NCI-H2196 treated with DMSO at 0.1 percent for 48 hours (cell line): Measurements from ENCODE around the gene NETO1.

Experiments used
- DNase-seq: peaks from one replicate; lab custom pipeline; 2025; ENCODE audit not compliant: unreplicated experiment; lab: John Stamatoyannopoulos, UW

NETO1 gene, protein sequence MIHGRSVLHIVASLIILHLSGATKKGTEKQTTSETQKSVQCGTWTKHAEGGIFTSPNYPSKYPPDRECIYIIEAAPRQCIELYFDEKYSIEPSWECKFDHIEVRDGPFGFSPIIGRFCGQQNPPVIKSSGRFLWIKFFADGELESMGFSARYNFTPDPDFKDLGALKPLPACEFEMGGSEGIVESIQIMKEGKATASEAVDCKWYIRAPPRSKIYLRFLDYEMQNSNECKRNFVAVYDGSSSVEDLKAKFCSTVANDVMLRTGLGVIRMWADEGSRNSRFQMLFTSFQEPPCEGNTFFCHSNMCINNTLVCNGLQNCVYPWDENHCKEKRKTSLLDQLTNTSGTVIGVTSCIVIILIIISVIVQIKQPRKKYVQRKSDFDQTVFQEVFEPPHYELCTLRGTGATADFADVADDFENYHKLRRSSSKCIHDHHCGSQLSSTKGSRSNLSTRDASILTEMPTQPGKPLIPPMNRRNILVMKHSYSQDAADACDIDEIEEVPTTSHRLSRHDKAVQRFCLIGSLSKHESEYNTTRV

DNA sequence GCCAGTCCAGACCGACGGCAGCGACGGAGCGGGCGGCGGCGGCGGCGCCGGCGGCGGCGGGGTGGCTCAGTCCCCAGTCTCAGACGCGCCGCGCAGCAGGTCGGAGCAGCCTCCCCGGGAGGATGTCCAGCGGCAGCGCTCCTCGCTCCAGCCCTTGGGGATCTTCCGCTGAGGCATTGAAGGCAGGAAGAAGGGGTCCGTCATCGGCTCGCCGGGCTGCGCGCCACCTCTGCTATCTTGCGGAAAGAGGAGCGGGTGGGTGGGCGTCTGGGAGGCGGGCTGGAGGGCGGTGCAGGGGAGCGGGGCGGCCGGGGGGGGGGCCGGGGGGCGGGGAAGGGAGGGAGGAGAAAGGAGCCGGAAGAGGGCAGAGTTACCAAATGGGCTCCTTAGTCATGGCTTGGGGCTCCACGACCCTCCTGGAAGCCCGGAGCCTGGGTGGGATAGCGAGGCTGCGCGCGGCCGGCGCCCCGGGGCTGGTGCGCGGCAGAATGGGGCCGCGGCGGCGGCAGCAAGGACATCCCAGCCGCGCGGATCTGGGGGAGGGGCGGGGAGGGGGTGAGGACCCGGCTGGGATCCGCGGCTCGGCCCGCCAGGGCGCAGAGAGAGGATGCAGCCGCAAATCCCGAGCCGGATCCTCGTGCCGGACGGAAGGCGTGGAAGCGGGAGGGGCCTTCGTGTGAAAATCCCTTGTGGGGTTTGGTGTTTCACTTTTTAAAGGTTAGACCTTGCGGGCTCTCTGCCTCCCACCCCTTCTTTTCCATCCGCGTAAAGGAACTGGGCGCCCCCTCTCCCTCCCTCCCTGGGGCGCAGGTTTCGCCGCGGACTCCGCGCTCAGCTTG, at the start of gene NETO1:
Gene NETO1 (minus strand): TSS at position 242 of the 839 bp plus-strand sequence. CDS start 696 bp downstream, outside the sequence.
- DNase-seq: no peak

DNA sequence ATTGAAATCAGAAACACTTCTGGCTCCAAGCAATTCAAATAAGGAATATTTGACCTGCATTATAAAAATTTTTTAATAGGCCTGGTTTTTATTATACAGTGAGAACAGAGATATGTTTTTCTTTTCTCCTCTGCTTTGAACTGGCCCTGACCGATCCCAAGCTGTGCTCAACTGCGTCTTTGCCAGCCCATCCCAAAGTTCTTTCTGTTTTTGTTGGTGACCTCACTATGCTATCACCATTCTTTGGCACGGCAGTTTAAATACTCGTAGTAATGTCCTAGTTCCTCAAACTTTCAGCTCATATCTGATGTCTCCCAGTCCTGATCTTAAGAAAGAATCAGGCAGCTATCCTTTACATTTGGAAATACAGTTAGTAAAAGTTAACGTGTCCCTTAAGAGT, 42.3 kb upstream of the NETO1 start:
- DNase-seq: no peak

DNA sequence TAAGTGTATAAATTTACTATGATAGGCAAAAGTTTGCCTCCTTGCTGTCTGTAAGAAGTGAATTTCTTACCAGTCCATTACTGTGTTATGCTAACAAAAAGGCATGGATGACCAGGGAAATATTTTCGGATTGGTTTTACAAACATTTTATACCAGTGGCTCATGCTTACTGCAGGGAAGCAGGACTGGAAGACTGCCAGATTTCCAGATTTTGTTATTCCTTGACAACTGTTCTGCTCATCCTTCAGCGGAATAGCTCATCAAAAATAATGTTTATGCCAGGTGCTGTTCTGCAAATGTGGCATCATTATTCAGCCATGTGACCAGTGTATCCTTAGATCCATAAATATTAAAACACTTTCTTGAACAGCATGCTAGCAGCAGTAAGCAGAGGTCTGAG, 40.4 kb upstream of the NETO1 start:
- DNase-seq: no peak

DNA sequence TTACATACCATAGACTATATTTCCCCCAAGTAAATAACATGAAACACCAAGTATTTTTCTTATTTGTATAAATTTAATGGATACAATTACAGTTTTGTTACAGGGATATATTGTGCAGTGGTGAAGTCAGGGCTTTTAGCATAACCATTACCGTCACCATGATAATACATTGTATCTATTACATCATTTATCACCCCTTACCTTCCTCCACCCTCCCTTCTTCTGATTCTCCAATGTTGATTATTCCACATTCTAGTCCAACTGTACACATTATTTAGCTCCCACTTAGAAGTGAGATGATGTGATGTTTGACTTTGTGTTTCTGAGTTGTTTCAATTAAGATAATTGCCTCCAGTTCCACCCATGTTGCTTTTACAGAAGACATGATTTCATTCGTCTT, 35.2 kb upstream of the NETO1 start:
- no peak for DNase-seq

DNA sequence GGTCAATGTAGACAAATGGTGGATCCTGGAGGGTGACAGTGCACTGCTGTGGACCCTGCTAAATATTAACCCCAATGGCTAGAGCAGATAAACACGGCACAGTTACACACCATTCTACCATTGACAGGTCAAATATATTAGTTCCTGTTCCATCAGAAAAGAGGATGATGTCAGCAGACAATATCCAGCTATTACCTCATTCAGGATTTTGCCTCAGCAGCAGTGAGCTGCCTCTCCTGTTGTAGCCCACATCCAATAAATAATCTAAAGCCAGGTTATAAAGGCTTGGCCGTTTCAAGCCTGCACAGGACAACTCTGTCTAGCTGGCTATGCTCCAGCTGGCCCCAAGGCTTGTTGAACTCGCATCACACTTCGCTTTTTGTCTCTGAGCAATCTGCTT, 31.6 kb upstream of the NETO1 start:
- no peak for DNase-seq

DNA sequence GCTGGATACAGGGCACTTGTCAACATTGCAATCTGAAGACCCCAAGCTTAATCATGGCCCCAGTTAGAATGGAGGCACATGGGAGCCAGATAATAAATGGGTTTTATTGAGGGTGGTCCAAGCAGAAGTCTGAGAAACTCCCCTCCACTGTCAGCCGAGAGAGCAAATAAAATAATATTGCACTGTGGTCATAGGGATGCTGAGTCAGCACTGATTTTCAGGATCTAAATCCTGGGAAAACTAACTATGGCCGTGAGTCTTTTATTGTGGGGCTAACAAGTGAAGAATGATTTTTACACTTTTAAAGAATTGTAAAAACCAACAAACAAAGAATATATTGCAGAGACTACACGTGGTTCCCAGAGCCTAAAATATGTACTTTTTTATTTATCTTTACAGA, 31.1 kb upstream of the NETO1 start:
- DNase-seq: no peak

DNA sequence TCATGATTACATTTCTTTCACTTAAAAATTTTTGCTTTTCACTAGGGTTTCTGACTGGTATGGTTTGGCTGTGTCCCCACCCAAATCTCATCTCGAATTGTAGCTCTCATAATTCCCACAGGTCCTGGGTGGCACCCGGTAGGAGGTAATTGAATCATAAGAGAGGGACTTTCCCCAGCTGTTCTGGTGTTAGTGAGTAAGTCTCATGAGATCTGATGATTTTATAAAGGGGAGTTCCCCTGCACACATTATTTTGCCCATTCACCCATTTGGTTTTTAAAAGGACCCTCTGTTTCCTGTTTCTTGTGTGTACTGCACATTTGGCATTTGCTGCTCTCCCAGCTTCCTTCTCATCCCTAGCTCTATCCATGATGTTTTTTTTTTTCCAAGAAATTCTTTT, 27.8 kb upstream of the NETO1 start:
- no peak for DNase-seq

DNA sequence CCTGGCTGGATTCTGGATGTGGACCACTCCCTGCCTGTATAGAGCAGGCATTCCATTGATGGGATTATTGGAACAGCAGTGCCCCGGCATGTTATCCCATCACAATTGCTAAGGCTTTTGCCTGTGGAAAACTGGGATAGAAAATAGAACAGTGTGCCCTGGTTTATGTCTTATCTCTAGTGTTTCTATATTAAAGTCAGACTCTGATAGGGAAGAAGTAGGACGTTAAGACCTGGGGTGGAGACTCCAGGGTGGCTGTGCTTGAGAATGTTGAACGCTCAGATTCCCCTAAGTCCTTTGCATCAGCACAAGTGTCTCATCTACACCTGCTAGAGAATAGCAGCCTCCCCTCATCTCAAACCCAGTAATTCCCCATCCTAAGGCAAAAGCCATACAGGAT, 10.8 kb upstream of the NETO1 start:
- DNase-seq: no peak

DNA sequence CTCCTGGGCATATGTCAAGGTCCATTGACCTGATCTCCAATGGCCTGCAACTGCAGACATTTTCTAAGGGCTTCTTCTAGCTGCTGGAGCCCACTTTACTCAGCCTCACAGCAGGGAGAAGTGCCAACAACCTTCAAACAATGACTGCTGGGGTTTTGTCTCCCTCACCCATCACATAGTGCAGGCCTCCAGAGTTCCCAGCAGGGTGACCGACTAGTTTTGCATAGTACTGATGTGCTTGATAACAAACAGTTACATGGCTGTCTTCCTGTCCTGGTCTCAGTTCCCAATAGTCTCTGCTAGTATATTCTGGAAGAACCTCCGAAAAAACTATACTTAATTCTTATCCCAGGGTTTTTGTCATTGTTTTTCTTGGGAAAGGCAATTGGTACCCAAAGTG, 10.4 kb upstream of the NETO1 start:
- DNase-seq: no peak

DNA sequence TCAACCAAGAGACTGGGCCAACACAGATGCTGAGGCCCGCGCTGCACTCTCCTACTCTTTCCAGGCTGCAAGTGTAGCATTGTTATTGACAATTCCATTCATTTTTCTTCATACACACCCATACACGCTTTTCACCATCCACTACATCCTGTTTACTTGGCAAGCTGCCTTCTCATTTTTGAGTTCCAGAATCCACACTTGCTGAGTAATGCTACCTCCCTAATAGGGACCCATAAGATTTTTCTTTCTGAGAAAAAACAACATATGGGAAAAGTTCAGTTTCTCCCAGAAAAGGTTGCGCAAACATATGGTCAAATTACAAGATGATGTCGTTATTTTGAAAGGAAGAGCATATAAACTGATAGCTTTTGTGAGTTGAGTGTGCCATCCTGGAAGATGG, 3.3 kb upstream of the NETO1 start:
- no peak for DNase-seq

DNA sequence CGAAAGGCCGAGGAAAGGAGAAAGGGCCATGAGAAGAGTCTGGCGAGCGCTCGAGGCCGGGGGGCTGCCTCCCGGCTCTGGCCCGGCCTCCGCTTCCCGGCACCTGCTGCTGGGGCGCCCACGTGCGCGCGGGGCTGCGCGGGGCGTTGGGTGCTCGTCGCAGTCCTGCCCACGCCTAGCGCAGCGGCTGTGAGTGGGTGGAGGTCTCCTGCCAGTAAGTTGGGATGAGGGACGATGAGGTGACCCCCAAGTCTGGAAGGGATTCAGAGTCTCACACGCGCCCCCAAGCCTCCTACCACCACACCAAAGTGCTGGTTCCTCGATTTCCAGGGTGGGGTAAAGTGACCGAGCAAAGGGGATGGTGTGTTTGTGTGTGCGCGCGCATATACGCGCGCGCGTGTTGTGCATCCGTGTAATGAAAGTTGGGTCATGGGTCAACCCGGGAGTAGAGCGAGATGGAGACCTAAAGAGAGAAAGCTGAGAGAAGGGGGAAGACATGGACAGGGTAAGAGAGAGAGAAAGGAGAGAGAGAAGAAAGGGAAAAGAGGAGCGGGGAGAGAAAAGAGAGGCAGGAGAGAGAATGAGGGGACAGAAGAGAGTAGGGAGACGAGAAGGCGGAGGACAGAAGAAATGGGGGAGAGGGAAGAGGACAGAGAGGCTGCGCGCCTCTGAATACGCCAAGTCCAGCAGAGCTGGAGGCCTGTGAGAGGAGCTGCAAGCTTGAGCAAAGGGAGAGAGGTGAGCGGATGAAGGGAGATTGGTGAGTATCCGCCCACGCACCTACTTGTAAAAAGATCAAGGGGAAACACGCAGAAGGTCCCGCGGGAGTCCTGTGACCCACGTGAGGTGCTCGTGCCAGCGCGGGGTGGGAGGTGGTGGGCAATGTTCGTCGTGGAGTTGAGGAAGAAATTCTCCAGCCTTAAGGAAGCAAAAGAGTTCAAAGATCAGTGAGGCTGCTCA, 1.7 kb upstream of the NETO1 start:
- DNase-seq: no peak

DNA sequence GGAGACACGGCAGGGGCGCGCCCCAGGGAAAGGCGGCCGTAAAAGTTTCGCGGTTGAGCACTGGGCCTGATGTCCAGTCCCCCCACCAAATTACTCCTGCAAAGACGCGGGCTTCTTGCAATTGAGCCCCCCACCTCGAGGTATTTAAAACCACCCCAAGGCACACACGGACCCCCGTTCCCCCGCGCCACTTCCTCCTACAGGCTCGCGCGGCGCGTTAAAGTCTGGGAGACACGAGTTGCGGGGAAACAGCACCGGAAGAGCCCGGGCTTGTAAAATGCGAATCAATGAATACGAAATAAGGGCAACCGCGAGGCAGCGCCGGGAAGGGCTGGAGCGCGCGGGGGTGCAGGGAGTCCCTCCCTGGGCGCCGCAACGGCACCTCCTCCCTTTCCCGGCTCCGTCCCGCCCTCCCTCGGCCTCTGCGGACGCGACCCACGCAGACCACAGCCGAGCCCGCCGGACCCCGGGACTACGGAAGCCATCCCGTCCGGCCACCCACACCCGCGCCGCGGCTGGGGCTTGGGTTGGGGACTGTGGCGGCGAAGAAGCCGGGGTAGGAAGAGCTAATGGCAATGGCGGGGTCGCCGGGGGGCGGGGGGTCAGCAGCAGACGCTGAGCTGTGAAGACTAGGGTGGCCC, 918 bp upstream of the NETO1 start:
- no peak for DNase-seq

DNA sequence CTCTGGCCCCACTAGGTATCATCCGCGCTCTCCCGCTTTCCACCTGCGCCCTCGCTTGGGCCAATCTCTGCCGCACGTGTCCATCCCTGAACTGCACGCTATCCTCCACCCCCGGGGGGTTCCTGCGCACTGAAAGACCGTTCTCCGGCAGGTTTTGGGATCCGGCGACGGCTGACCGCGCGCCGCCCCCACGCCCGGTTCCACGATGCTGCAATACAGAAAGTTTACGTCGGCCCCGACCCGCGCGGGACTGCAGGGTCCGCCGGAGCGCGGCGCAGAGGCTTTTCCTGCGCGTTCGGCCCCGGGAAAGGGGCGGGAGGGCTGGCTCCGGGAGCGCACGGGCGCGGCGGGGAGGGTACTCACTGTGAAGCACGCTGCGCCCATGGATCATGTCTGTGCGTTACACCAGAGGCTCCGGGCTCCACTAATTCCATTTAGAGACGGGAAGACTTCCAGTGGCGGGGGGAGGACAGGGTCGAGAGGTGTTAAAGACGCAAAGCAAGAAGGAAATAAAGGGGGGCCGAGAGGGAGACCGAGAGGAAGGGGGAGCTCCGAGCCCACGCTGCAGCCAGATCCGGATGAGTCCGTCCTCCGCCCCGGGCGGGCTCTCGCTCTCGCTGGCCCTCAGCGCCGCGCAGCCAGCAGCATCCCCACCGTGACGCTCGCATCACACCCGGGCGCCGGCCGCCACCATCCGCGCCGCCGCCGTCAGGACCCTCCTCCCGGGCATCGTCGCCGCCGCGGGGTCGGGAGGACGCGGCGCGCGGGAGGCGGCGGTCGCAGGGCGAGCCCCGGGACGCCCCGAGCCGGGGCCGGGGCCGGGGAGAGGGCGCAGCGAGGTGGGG, 664 bp downstream of the NETO1 start:
- DNase-seq: peak; percentile 64

DNA sequence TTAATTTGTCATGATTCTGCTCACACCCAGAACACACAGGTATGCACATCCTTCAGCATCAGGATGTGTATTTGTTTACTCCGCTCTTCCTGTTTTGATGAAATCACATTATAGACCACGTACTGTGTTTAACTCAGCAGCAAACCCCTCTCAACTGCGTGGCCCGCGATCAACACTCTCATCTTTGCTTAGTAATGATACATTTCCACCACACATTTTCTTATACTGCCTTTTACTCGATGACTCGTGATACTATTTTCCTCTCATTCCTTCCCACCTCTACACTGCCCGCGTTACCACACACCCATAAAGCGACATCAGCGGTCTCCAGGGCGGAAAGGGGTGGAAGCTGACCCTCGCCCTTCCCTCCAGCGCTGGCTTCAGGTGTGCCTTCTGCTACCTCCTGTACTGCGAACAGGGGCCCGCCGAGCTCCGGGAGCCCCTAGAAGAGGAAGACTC, 1.3 kb downstream of the NETO1 start:
- no peak for DNase-seq

DNA sequence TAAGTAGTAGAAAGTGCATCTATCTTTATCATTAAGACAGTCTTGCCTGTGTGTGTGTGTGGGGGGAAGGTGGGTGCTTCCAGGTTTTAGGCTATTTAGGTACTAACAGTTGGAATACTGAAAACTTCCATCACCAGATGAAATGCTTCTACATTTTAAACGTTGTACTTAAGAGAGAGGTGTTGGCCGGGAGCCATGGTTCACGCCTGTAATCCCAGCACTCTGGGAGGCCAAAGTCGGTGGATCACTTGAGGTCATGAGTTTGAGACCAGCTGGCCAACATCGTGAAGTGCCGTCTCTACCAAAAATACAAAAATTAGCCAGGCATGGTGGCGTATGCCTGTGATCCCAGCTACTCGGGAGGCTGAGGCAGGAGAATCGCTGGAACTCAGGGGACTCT, 4.0 kb downstream of the NETO1 start:
- no peak for DNase-seq

DNA sequence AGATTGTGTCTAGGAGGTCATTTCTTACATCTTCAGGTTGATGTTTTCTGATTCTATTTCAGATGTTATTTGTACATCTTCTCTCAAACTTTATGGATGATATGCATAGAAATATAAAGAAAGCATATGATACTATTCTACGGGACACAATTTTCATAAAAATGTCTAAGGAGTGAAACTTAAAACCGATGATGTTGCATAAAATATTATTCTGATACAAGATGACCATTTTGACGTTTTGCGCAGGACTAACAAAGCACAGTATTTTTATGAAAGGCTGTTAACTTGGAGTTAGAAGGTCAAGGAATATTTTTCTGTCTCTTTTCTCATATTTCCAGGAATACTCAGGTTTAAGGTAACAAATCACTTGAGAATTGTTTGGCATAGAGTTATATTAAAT, 8.7 kb downstream of the NETO1 start:
- no peak for DNase-seq

DNA sequence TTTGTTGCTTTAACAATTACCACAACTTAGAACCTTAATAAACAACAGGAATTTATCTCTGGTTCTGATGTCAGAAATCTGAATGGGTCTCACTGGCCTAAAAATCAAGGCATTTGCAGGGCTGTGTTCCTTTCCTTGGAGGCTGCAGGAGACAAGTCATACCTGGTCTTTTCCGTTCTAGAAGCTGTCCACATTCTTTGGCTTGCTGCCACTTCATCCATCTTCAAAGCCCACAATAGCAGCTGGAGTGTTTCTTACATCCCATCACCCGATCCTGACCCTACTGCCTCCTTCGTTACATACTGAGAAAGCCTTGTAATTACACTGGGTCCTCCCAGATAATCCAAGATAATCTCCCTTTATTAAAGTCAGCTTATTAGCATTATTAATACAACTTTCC, 18.1 kb downstream of the NETO1 start:
- DNase-seq: no peak

DNA sequence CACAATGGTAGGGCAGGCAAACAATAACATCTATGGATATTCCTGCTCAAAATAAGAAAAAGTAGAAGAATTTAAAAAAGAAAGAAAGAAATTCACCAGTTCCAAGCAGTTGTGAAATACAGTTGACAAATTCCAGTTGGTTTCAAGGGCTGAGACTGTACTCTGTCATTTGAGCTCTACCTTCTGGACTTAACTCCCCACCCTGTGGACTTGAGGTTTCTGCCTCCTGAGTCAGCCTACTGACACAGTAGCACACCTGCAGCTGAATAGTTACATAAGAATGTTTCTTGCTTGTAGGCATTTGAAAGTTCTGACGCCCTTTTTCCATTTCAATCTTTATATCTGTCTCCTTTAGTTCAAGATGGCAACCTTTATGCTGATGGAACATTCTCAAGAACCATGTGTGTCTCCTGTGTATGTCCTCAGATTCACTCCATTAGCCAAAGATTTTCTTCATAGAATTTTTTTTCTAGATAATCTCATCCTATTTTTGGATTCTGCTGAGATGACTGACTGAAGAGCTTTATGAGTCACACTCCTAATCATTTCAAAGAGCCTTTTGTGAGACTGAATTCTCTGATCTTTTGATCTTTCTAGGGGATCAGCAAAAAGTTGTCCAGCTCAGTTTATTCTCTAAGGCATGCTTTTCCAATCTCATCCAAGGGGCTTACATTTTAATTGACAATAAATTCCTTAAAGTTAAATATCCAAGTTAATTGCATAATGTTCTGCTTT, 19.1 kb downstream of the NETO1 start:
- no peak for DNase-seq

DNA sequence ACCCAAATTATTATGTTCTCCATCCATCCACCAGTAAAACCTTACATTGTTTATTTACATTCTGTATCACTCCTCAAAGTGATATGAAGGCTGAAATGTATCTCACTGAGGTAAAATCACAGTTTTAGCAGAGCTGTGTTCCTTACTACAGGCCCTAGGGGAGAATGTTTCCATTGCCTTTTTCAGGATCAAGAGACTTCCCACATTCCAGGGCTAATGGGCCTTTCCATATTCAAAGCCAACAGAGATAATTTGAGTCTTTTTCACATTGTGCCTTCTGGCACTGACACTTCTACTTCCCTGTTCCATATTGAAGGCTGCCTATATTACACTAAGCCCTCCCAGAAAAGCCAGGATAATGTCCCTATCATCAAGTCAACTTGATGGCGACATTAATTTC, 20.0 kb downstream of the NETO1 start:
- no peak for DNase-seq
